Limb (tissue), 2 donors: ENCODE data around the gene MAP2K1.
"Not testable (repeated sequence)": the region's sequence is repeated elsewhere in the genome, so short reads cannot be mapped to it uniquely, and the experiment has no call there.

Source experiments
- DNase-seq, 2 donors: peaks; one replicate each; pipeline ENCODE4 v3.0.0-alpha.2; 2016; ENCODE audit errors: extremely low spot score in 2 of 2

MAP2K1 gene

GRCh38 chr15:66474963-66475362, 88.3 kb downstream of the MAP2K1 start:
- no peak for DNase-seq

- no peak for DNase-seq
Observed at GRCh38 chr15:66476535-66476934, 89.8 kb downstream of the MAP2K1 start.

GRCh38 chr15:66477011-66477410, 90.3 kb downstream of the MAP2K1 start:
- no peak for DNase-seq

- DNase-seq: no peak
Observed at GRCh38 chr15:66480267-66480666, 93.6 kb downstream of the MAP2K1 start.

GRCh38 chr15:66481107-66481856, 94.6 kb downstream of the MAP2K1 start:
- no peak for DNase-seq

- DNase-seq: no peak
Observed at GRCh38 chr15:66482539-66482938, 95.8 kb downstream of the MAP2K1 start.

- DNase-seq: no peak
Observed at GRCh38 chr15:66483131-66483566, 96.4 kb downstream of the MAP2K1 start.

GRCh38 chr15:66484539-66485112, 97.9 kb downstream of the MAP2K1 start:
- no peak for DNase-seq

GRCh38 chr15:66486887-66487286, 100.2 kb downstream of the MAP2K1 start:
- DNase-seq: no peak

- DNase-seq: no peak
Observed at GRCh38 chr15:66488525-66488924, 101.8 kb downstream of the MAP2K1 start.

- no peak for DNase-seq
Observed at GRCh38 chr15:66489179-66489791, 102.6 kb downstream of the MAP2K1 start.

- no peak for DNase-seq
Observed at GRCh38 chr15:66491846-66492245, 105.1 kb downstream of the MAP2K1 start.

- DNase-seq: no peak
Observed at GRCh38 chr15:66494262-66494661, 107.5 kb downstream of the MAP2K1 start.

GRCh38 chr15:66496951-66497501, 110.3 kb downstream of the MAP2K1 start:
- DNase-seq: no peak

- peak; percentile 92 to 98 for DNase-seq
Observed at GRCh38 chr15:66497502-66498455, 111.1 kb downstream of the MAP2K1 start, which contains the start of gene SNAPC5. TSS of gene SNAPC5 (minus strand) at chr15:66497762. CDS start at chr15:66497731, 31 bp downstream.

GRCh38 chr15:66498501-66499386, 112.0 kb downstream of the MAP2K1 start:
- peak in 1 of 2 donors; percentile 20 for DNase-seq

- not testable (repeated sequence) for DNase-seq
Observed at GRCh38 chr15:66500346-66500745, 113.6 kb downstream of the MAP2K1 start.

GRCh38 chr15:66502491-66502890, 115.8 kb downstream of the MAP2K1 start:
- DNase-seq: no peak

GRCh38 chr15:66503041-66503648, 116.4 kb downstream of the MAP2K1 start:
- not testable (repeated sequence) for DNase-seq
